GM12864 (cell line): ENCODE measurements around the gene TIMM44.
A peak's percentile ranks its signal among the peaks of the same experiment; 100 is the strongest.
"Not testable (repeated sequence)": the region's sequence is repeated elsewhere in the genome, so short reads cannot be mapped to it uniquely, and the experiment has no call there.

Source experiments
- DNase-seq: peaks from one replicate; pipeline ENCODE4 v3.0.0-alpha.2; 2011; ENCODE audit warnings: low read depth
- H3K4me3 ChIP-seq: 2 replicates; pipeline ENCODE4 v1.5.1; 2011; ENCODE audit warnings: mild to moderate bottlenecking, low read depth, low read length, control low read depth
- CTCF ChIP-seq: IDR thresholded peaks from 2 replicates; pipeline ENCODE4 v1.5.1; 2011; ENCODE audit warnings: low read depth, mild to moderate bottlenecking, moderate library complexity, low read length, control low read depth, inconsistent platforms; ENCODE audit errors: missing control alignments

Gene TIMM44

GRCh38 chr19:7920519-7921301 lies 22.8 kb downstream of the TIMM44 start:
- H3K4me3 ChIP-seq: peak overlapping the region; percentile 80
- peak; percentile 87 for DNase-seq
- no peak for TF ChIP-seq CTCF

DNA sequence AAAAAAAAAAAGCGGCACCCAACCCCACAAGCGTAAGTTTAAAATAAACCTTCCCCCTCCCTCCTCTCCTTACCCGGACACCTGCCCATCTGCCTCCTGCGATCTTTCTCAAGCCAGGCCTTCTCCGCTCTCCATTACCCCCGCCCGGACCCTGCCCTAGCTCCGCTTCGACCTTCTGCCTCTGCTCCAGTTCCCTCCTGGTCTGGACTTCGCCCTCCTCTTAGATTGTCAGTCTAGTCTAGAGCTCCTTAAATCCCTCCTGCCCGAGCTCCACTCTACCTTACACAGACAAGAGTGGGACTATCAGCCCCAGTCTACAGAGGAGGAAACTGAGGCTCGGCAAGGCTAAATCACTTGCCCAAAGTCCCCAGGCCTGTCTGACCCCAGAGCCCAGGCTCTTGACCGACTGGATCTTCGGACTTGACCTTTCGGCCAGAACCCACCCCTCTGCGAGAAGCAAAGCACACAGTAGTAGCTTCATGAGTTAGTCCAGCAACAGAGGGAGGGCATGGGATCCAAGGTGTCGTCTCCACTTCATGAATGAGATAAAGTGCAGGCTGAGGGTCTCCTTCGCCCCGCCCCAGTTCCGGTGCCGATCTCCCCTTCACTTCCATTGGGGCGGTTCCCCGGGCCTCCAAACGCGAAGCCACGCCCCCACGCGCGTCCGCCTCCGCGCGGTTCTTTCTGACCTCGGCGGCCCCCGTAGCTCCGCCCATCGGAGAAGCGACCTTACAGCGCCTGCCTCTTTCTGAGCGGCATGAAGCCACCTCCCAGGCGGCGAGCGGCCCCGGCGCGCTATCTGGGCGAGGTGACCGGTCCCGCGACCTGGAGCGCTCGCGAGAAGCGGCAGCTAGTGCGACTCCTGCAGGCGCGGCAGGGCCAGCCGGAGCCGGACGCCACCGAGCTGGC lies 23.6 kb downstream of the TIMM44 start, which contains the start of gene SNAPC2:
TSS of gene SNAPC2 (plus strand) at position 729 of the 909 bp plus-strand sequence. CDS start at position 758, 29 bp downstream.
- peak; percentile 80 for DNase-seq
- peak within 1 kb of the TSS; percentile 80 for H3K4me3 ChIP-seq
- TF ChIP-seq CTCF: no peak

- TF ChIP-seq CTCF: no peak
- no peak overlapping the region for H3K4me3 ChIP-seq
- no peak for DNase-seq
Observed at GRCh38 chr19:7918615-7919421, 24.6 kb downstream of the TIMM44 start.

DNA sequence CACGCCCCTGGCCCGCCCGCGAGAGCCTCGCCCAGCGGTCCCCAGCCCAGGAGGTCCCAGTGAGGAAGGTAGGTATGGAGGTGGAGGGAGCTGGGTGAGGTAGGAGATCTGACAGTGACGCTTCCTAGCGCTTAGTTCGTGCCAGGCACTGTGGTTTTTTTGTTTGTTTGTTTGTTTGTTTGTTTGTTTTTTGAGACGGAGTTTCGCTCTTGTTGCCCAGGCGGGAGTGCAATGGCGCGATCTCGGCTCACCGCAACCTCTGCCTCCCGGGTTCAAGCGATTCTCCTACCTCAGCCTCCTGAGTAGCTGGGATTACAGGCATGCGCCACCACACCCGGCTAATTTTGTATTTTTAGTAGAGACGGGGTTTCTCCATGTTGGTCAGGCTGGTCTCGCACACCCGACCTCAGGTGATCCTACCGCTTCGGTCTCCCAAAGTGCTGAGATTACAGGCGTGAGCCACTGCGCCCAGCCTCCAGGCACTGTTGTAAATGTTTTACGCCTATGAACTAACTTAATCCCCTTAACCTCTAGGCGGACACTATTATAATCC lies 25.3 kb downstream of the TIMM44 start:
- not testable (repeated sequence) for DNase-seq, H3K4me3 ChIP-seq

DNA sequence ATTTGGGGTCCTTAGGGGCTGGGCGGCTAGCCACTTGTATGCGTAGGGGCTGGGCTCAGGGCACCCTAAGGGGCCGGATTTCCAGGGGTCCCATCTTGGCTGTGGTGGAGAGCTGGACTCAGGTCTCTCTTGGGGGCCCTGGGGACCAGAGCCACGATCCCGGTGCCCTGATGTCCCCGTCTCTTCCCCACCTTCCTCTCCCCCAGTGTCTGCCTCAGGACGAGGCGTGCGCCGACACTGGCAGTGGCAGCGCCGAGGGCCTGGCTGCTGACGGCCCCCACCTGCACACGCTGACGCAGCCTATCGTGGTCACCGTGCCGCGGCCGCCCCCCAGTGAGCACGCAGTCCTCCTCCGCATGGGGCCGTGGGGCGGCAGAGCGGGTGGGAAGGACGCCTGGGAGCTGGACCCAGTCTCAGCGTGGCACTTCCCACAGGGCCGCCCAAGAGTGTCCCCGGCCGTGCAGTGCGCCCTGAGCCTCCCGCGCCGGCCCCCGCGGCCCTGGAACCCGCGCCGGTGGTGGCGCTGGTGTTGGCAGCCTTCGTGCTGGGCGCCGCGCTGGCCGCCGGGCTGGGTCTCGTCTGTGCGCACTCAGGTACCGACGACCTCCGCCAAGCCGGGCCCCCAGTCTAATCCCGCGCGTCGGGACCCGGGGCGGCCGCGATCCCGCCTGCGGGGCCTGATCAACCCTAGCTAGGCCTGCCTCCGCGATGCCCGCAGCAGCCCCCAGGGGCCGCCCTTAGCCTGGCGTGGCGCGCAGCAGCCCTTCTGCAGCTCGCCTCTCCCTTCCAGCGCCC lies 26.0 kb downstream of the TIMM44 start:
- TF ChIP-seq CTCF: peak; percentile 60
- no peak for DNase-seq
- H3K4me3 ChIP-seq: peak overlapping the region; percentile 20; the same call in 1 of the 2 replicates

GRCh38 chr19:7916955-7917266 lies 26.6 kb downstream of the TIMM44 start:
- no peak overlapping the region for H3K4me3 ChIP-seq
- no peak for DNase-seq
- no peak for TF ChIP-seq CTCF
